NCI-H2227 (cell line): ENCODE measurements around the gene RNU6-9.
A peak's percentile ranks its signal among the peaks of the same experiment; 100 is the strongest.
"Not testable (repeated sequence)": the region's sequence is repeated elsewhere in the genome, so short reads cannot be mapped to it uniquely, and the experiment has no call there.

Source experiments
- DNase-seq: peaks from one replicate; lab custom pipeline; 2025; ENCODE audit not compliant: unreplicated experiment; lab: John Stamatoyannopoulos, UW

RNU6-9 gene

GRCh38 chr19:892894-893689, at the start of gene RNU6-9, which contains the start of gene MED16:
TSS of gene RNU6-9 (plus strand) at chr19:893484.
TSS of gene MED16 (minus strand) at chr19:893187. CDS start at chr19:891131, 2,056 bp downstream.
- peak; percentile 92 for DNase-seq

DNA sequence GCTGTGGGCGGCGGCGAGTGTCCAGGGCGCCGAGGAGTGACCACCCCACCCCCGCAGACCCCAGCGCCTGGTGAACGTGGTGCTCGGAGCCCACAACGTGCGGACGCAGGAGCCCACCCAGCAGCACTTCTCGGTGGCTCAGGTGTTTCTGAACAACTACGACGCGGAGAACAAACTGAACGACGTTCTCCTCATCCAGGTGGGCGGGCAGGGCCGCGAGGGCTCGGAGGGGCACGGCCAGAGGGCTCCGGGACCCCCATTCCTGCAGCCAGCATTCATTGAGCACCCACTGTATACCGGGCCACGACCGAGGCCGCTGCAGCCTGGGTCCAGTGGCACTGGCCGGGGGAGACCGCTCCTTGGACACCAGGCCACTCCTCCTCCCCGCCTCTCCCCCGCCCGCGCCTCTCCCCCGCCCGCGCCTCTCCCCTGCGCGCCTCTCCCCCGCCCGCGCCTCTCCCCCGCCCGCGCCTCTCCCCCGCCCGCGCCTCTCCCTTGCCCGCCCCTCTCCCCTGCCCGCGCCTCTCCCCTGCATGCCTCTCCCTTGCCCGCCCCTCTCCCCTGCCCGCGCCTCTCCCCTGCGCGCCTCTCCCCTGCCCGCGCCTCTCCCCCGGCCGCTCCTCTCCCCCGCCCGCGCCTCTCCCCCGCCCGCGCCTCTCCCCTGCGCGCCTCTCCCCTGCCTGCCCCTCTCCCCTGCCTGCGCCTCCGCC, 49.3 kb upstream of the RNU6-9 start:
- no peak for DNase-seq

- no peak for DNase-seq
These were observed 48.7 kb upstream of the RNU6-9 start for GRCh38 chr19:844546-844971.

- DNase-seq, result no peak
These were observed 47.4 kb upstream of the RNU6-9 start for GRCh38 chr19:845707-846521.

DNA sequence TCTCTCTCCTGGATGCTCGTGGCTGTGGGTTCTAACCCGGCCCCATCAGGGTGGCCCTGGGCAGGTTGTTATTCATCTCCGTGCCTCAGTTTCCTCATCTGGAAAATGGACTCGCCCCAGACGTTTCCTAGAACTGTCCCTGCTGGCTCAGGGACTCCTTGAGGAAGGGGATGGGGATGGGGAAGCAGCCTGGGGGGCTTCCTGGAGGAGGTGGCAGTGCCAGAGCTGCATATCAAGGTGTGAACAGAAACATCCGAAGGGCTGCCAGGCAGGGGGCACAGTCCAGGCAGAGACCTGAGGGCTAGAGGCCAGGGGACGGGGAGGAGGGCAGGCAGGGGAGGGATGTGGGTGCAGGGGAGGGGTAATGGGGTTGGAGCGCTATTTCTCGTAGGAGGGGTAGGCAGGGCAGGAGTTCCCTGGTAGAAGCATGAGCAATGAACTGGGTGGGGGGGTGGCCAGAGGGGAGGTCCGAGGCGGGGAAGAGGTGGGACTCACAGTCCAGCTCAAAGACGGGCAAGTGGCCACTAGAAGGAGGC, 44.8 kb upstream of the RNU6-9 start:
- no peak for DNase-seq

DNA sequence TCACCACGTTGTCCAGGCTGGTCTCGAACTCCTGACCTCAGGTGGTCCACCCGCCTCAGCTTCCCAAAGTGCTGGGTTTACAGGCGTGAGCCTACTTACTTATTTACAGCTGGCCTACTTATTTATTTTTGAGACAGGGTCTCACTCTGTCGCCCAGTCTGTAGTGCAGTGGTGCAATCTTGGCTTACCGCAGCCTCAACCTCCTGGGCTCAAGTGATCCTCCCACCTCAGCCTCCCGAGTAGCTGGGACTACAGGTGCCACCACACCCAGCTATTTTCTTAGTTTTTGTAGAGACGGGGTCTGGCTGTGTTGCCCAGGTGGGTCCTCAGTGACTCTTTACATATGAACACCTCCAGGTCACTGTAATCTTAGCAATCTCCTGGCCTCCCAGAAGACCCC, 44.1 kb upstream of the RNU6-9 start:
- DNase-seq, result not testable (repeated sequence)

GRCh38 chr19:850221-850978, 42.9 kb upstream of the RNU6-9 start:
- DNase-seq, result peak; percentile 80

DNA sequence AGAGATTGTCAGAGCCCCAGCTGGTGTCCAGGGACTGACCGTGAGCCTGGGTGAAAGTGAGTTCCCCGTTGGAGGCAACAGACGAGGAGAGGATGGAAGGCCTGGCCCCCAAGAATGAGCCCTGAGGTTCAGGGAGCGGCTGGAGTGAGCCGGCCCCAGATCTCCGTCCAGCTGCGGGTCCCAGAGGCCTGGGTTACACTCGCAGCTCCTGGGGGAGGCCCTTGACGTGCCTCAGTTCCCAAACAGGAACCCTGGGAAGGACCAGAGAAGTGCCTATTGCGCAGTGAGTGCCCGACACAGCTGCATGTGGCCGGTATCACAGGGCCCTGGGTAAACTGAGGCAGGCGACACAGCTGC, 42.3 kb upstream of the RNU6-9 start:
- no peak for DNase-seq

DNA sequence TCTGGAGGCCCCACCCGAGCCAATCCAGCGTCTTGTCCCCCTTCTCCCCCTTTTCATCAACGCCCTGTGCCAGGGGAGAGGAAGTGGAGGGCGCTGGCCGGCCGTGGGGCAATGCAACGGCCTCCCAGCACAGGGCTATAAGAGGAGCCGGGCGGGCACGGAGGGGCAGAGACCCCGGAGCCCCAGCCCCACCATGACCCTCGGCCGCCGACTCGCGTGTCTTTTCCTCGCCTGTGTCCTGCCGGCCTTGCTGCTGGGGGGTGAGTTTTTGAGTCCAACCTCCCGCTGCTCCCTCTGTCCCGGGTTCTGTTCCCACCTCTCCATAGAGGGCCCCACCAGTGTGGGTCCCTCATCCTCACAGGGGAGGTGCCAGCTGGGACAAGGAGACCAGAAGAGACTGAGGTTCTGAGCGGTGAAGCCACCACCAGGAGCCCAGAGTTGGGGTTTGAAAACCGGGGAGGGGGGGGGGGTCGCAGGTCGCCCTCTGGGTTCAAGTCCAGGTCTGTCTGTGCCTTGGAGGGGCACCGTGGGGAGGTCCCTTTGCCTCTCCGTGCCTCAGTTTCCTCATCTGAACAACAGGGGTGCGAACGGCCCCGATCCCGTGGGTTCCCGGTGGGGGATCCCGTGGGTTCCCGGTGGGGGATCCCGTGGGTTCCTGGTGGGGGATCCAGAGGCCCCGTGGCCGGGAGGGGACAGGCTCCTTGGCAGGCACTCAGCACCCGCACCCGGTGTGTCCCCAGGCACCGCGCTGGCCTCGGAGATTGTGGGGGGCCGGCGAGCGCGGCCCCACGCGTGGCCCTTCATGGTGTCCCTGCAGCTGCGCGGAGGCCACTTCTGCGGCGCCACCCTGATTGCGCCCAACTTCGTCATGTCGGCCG, 40.9 kb upstream of the RNU6-9 start, which contains the start of gene ELANE:
Gene ELANE, plus strand, starts transcription at position 168 of the 878 bp plus-strand sequence. Its CDS starts 26 bp downstream, at position 194.
- DNase-seq, result no peak

GRCh38 chr19:853014-853585, 40.2 kb upstream of the RNU6-9 start:
- no peak for DNase-seq

- DNase-seq, result not testable (repeated sequence)
These were observed 39.6 kb upstream of the RNU6-9 start for GRCh38 chr19:853614-854220.

- DNase-seq, result no peak
These were observed 38.7 kb upstream of the RNU6-9 start for GRCh38 chr19:854549-854948.

GRCh38 chr19:855142-855541, 38.1 kb upstream of the RNU6-9 start:
- no peak for DNase-seq

GRCh38 chr19:855566-856120, 37.6 kb upstream of the RNU6-9 start:
- no peak for DNase-seq

DNA sequence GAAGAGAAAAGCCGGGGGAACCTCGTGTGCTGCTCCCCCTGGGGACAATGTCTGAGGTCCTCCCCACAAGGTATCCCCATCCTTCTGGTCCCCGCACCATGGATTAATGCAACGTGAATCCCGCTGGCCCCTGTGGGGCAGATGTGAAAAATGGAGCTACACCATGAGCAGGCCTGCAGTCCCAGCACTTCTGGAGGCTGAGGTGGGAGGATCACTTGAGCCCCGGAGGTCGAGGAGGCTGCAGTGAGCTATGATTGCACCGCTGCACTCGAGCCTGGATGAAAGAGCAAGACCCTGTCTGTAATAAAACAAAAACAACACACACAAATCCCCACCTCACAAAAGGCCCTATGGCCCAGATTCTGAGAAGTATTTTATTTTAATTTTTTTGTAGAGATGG, 35.0 kb upstream of the RNU6-9 start:
- no peak for DNase-seq

DNA sequence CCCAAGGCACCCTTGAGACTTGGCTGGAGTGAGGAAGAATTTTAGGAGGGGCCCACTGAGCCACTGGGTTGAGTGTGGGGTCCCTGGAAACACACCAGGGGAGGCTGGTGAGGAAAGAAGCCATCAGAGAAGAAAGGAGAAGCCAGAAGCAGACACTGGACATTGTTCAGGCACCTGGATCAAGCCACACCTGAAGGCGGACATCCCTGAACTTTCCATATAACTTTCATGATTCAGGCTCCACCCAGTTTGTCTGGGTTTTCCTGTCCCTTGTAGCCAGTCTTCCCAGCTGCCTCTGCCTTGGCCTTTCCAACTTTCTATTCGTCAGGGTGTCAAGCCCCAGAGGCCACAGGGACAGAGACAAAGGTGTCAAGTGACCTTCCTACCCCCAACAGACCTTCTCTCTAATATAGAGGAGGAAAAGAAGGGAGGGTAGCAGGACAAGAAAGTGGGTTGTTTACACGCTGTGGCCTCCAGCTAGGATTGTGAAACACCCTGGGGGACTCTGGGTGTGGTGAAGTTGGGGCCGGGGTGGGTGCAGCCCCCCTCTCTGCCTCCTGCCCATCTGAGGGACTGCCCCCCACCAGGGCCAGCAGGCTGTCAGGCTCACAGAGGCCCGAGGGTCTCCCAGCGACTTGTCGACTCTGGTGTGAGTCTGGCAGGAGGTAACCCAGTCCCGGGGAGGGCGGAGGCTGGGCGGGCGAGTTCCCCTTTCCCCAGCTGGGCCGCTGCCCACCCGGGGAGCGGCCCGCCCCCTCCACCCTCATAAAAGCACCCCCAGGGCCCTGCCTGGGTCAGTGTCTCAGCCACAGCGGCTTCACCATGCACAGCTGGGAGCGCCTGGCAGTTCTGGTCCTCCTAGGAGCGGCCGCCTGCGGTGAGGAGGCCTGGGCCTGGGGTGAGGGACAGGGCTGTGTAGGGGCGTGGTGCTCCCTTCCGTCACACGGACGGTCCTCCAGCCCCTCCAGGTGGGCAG, 34.1 kb upstream of the RNU6-9 start, which contains the start of gene CFD:
Gene CFD, plus strand, starts transcription at position 797 of the 976 bp plus-strand sequence. Its CDS starts 26 bp downstream, at position 823.
- DNase-seq, result no peak

GRCh38 chr19:861141-861755, 32.0 kb upstream of the RNU6-9 start:
- DNase-seq, result no peak
